ENCODE results near the gene IMMP2L.

The IMMP2L gene

DNA sequence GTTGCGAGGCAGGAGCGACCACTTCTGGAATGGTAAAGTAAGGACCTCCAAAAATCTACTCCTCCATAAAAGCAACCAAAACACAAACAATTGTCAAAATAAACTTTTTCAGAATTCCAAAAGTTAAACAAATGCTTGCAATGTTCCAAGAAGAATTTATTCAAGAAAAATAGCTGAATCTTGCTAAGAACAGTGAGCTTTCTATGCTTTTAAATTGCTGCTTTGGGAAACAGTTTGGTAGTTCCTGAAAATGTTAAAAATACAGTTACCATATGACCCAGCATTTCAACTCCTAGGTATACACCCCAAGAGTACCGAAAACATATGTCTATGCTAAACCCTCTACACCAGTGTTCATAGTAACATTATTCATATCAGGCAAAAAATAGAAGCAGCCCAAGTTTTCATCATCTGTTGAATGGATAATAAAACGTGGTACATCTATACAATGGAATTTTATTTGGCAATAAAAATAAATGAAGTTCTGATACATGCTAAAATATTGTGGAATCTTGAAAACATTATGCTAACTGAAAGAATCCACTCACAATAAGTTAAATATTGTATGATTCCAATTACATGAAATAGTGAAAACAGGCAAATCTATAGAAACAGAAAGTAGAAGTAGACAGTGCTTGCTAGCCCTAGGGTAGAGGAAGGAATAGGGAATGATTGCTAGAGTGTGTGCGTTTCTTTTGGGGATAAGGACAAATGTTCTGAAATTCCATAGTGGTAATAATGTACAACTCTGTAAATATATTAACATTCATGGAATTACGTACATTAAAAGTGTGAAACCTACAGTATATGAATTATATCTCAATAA, 414.4 kb downstream of the IMMP2L start:
- no peak for DNase-seq (ENCODE audit: low spot score)

DNA sequence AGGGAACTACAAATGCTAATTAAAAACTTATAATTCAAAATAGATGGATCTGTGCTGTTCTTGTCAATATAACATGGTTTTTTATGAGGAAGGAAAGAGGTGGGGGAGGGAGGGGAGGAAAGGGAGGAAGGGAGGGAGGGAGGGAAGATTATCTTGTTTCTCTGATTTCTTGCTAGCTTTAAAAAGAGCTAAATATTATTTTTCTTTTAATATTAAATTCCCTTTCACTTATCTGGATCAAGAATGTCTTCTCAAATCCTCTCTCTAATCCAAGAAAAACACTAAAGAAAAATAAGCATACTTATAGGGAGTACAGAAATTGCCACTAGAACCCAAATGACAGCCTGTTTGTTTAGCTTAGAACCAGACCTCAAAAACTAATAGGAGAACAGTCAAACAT, 416.2 kb downstream of the IMMP2L start:
- no peak for DNase-seq (ENCODE audit: low spot score)

DNA sequence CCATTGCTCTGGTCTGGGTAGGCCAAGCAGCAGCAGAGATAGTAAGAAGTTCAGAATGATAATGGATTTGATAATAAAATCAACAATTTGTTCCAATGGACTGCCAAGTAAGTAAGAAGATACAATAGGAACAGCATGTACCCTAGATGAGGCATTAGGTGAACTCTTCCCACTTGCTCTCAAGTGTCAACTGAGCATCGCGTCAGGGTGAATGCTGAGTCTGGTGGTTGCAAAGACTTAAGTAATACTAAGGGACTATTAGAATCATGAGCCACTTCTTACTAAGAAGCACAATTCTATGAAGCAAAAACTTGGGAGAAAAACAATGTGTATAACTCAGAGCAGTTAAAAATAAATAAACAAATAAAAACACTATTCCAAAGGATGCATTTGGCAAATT, 416.8 kb downstream of the IMMP2L start:
- DNase-seq (ENCODE audit: low spot score): no peak

DNA sequence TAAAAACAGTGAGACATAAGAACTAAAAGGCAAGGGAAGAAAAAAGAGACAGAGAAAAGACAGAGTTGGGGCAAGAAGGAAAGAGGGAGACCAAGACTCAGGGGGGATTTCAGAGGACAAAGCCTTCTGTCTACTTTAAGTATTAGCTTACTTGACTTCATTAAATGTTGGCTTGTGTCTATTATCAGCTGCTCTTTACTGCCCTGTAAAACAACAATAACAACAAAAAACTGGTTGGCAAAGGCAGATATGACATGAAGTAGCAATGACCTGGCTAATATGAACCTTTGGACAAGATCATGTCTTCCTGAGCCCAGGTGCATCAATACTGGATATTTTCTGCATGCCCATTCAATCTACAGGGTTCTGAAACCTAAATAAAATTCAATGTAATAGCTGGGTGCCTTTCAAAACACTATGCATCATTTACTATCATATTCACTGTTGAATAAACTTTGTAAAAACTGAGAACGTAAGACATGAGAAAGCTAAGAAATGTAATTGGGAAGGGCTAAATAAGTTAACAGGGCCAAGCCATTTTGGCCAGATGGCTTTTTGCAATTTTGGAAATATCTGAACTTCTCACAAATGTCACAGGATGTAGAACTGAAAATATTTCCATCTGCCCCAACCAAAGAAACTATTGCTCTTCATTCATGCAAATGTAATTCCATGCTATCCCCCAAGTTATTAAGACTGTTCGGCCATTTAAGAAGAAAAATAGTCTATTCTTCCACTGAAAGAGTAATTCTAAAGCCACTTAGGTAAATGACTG, 422.0 kb downstream of the IMMP2L start:
- DNase-seq (ENCODE audit: low spot score): no peak

DNA sequence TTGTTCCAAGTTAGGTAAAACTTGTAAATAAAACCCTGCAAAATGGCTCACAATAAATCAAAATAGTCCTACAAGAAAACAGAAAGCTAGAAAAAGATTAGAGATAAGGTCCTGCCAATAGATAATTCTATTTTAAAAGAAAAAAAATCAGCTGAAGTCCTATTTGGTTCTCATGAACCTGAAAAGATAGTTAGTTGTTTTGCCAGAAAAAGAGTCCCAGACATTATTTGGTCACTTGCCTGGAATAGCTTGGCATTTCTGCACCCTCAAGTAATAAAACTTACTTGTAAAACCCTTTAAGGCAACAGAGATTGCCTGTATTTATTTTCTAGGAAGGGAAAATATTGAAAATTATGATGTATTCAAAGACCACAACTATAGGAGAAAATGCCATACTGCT, 423.7 kb downstream of the IMMP2L start:
- no peak for DNase-seq (ENCODE audit: low spot score)

DNA sequence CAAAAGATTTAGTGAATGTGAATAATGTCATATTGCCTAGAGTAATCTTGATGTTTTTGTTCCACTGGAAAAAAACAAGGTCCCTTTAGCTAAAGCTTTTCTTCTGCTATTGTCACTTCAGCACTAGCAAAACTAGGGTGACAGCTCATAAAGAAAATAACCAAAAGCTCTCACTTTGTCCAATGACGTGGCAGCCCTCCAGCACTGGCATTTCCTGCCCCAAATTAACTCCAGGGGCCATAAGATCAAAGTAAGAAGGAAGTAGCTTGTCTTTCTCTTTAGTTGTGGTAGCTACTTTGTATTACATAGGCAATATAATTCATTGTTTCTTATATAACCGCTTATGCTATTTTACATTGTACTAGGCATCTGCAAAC, 424.1 kb downstream of the IMMP2L start:
- peak; percentile 27 for DNase-seq (ENCODE audit: low spot score)

DNA sequence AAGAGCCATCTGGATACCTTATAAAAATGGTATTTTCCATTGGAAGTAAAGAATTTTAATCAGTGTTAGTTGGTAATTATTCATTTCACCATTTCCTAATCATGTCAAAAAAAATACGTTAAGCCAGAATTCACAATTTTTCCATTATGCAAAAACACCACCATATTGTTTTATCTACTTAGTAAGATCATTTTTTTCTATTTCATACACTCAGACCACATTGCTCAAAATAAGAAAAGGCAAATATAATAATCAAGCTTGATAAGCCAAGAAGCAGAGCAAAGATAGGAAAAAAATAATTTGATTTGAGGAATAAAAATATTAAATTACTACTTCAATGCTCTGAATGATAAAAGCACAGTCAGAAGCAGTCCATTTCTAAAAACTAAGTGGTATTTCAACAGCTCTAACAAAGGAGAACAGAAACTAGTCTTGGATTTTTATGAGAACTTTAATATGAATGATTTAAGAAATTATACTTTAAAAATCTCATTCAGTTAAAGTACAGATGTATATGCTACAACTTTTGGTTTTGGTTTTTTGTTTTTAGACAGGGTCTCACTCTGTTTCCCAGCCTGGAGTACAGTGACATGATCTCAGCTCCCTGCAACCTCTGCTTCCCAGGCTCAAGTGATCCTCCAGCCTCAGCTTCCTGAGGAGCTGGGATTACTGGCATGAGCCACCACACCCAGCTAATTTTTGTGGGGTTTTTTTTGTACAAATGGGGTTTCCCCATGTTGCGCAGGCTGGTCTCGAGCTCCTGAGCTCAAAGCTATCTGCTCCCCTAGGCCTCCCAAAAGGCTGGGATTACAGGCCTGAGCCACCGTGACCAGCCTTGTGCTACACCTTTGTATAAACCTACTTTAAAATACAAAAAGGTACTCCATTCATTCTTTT, 424.7 kb downstream of the IMMP2L start:
- no peak for DNase-seq (ENCODE audit: low spot score)

DNA sequence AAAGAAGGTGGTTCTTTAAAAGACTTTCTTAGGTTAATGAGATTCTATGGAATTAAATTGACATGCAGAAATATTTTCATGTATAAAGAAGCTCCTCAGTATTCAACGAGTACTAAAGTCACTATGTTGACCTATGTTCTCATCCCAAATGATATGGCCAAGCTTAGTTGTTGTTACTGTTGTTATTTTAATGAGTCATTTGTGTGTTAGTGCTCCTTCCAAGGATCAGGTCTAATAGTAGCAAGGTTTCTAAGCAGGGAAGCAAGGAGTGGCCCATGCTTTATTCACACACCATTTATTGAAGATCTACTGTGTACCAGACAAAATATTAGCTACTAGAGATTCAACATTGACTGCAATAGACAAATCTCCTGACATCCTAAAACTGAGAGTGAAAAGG, 429.5 kb downstream of the IMMP2L start:
- DNase-seq (ENCODE audit: low spot score): no peak

DNA sequence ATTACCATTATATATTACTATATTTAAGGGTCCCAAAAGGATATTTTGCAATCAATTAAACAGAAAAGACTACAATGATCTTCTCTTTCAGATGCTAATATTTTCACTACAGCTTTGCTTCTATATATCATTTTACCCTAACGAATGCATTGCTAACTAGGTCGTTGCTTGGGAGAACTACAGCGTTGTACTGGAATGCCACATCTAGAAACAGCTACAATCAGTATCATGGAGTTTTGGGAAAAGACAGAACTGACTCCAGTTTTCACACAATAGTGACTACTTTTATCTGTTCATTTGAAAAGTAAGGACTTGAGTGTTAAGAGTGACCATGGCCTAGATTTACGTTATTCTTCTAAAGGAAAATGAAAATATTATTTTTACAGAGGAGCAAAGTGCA, 432.9 kb downstream of the IMMP2L start:
- no peak for DNase-seq (ENCODE audit: low spot score)

DNA sequence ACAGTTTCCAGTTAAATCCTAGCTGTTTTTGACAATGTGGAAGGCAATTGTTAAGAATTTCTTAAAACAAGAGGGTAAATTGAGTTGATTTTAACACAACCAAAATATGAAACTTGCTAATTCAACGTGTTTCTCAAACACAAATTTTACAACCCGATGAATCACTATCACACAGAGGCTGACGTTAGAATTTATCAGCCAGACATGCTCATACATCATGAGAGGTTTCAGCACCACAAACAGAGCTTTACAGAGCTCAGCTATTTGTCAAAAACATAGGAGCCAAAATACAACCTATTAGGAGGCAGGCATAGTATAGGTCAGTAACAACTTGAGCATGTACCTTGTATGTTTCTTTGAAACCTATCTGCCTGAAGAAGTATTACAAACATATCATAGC, 435.3 kb downstream of the IMMP2L start:
- DNase-seq (ENCODE audit: low spot score): no peak

DNA sequence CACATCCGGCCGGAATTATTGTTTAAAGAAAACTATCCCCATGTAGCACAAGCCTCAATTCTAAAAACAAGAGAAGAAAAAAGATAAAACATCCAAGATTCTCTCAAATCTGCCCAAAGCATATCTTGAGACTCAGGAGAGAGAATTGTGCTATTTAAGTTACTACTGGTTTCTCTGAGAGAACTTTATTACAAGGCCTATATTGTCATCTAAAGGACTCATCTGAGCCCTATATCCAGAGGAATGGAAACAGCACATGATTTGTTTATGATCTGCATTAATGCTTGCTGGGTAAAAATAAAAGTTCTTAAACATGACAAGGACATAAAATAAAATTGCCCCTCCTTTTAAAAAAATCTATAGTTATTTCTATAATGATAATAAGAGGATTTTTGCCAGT, 446.3 kb downstream of the IMMP2L start:
- peak; percentile 53 for DNase-seq (ENCODE audit: low spot score)

DNA sequence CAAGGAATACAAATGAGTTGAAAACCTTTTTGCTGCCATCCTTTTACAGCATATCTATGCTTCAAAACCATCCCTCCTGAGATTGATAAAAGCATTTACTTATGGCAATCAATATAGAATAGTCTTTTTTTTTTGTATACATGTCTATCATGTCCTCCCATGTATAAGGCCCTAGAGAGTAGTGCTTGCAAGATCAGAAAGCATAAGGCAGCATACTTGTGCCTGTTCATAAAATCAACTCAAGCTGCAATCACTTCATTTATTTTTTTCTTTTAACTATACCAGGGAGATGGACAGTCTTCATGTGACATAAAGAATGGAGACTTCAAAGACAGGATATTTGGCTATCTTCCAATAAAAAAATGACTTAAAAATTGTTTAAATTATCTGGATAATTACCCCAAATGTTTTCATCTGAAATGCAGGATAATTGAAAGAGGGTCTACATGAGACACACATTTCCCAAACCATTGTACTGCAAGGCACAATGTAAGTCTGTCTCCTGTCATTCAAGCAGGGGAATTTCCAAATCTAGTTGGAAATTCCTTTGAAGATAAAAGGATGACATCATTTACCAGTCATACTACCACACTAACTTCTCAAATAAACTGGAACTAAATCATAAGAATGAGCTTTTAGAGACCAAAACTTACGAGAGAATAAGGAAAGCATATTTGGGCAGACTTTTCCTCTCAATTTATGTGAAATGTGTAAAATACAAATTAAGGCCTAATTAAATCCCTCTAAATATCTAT, 448.9 kb downstream of the IMMP2L start:
- peak; percentile 71 for DNase-seq (ENCODE audit: low spot score)

DNA sequence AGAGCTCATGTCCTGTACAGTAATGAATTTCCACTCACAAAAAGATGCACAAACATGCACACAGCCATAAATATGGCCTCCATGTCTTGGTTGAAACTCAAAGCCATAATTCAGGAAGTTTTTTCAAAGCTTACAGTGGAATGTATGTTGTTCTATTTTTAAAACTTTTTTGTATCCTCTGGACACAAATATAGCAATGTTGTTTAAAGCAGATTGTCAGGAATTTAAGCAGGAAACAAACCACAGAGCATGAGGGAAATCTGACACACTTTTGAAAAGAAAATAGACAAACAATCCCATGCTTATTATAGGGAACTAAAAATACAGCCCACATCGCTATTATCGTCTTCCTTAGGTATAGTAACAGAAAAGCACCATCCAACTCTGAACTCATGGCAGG, 449.9 kb downstream of the IMMP2L start:
- no peak for DNase-seq (ENCODE audit: low spot score)

DNA sequence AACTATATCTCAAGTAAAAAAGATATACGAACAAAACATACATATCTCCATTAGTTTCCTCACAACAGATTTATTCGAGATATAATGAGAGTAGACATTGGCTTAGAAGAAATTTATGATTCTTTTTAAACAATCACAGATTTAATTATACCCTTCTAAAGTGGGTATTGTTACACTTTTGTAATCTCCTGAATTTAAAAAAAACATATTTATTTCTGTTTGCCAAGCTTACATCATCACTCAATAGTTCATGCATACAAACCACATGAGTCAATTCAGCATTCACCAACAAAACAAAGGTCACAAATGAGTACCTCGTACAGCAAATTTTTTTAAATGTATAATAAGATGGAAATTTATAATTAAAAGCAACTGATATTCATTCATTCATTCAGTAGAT, 453.8 kb downstream of the IMMP2L start:
- no peak for DNase-seq (ENCODE audit: low spot score)

DNA sequence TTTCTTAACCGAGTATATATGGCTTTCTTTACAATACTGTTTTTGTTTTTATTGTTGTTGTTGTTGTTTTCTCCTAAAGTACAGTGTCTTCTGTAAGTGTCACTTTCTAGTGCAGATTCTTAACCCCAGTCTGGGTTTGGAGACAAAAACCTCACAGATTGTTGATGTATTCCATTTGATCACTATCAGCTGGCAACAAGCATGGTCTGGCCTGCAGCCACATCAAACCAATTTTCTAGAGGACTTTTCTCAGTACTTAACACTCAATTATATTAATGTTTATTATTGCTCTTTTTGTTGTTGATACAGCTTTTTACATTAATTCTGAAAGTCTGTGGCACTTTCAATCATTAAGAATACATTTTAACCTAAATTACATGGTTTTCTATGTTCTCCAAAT, 454.3 kb downstream of the IMMP2L start:
- DNase-seq (ENCODE audit: low spot score): no peak

DNA sequence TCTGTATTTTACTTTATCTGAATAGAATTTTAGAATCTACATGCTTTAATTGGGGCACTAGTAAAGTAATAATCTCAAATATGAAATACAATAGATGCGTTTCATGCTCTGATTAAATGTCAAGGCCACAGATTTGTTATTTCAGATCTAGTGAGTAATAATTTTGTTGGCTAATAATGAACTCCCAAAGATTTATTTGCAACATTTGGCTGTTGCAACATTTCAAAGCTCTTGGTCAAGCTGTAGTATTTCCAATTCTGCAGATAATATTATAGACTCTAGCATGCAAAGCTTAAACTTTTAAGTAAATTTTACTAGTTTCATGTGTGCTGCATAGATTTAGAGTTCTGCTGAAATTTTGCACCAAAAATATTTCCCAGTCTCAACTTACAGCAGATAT, 454.7 kb downstream of the IMMP2L start:
- no peak for DNase-seq (ENCODE audit: low spot score)

DNA sequence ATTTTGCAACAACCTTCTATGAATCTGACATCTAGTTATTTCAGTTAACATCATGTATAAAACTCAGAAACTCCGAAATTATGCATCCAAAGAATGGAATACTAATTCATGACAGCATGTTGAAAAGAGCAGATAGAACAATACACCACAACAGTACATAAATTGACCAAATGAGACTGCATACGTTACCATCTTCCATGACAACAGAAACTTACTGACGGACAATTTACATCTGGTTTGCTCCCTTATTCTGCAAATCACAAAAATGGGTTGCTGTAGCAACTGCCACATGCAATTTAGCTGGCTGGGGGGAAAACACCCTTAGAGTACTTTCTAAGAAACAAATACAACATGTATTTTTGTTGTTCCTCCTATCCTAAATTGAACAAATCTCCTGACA, 457.0 kb downstream of the IMMP2L start:
- no peak for DNase-seq (ENCODE audit: low spot score)

DNA sequence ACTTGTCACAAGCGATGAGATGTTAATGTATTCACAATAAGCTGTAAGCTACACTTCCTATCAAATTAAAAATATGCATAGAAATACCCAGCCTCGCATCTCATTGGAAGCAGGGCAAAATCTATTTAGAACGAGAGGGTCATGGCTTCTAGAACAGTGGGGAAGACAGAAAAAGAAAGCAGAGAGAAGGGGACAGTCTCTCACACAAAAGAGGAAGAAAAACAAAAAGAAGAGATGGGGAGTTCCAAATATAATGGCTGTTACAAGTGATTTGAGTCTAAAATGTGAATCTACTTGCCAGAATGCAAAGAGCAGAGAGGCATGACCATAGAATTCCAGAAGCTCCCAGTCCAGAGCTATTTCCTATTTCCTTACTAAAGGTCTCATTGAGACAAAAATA, 457.6 kb downstream of the IMMP2L start:
- DNase-seq (ENCODE audit: low spot score): no peak

DNA sequence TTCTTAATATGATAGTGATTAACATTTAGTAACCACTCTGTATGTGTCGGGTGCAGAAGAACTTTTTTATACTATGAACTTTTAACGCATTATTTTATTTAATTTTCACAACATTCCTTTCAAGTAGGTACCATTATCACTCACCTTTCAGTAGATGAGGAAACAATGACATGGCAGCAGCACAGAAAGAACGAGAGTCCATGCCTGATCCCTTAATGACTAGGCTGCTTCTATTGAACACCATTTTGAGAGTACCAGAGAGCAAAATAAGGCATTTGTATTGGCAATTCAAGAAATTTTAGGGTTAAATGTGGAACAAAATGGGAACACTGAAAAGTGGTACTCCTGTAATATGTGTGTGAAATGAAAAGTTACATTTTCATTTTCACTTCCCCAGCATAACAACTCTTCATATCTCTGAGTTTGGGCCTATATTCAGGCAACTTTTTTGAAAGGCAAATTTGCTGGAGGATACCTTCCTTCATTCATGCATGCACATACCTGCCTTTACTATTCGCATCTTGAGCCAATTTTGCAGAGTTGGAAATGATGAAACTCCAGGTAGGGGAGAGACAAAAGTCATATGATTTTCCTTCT, 458.5 kb downstream of the IMMP2L start:
- no peak for DNase-seq (ENCODE audit: low spot score)

DNA sequence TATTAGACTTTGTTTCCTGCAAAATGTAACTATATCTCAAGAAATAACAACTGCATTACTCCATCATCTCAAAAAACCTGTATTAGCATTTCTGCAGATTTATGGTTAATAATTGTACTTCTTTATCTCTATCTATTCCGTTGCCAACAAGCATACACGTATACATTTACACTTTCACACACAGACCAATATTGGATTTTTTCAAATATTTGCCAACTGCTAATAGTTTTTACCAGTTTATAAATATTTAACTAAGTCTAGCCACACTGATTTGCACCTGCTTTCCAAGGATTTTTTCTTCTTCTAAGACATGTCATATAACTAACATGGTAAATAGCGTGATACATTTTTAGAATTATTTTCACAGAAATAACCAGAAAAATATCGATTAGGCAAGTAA, 459.2 kb downstream of the IMMP2L start:
- DNase-seq (ENCODE audit: low spot score): no peak

DNA sequence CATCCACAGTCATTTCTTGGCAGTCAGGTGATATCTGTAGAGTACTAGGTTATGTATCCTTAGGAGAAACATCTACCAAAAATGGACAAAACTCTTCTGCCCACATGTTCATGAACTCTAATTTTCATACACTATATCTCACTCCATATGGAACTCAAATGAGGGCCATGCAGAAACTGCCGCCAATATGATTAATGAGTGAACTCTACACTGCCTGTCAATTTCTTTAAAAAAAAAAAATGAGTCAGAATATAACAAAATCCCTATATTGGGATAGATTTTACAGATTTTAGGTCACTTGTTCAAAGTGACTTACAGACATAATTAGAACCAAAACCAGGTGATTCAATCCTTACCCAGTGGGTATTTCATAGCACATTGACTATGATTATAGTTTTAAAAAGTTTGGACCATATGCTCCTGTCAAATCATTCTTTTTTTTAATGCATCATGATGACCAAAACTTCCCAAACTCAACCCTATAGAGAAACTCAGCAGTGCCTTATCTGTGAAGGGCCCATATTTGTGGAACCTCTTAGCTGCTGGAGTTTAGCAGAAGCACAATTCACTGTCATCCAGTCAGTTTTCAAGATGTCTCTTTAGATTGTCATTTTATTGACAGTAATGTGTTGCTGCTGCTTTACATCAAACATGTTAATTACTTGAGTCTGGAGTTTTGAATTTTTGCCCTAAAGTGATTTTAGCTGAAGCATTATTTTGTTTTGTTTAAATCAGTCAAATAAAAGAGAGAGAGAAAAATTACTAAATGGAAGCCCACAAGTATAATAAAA, 460.2 kb downstream of the IMMP2L start:
- DNase-seq (ENCODE audit: low spot score): no peak

Measured in COLO829 (cell line).